Testis (tissue), 2 donors: ENCODE data around the gene PTPRT.

ENCODE experiments used
- CTCF ChIP-seq, 3 experiments: fragments of 450-650 bp in 2 of 3; fragments of 200-600 bp in 1 of 3; sonication (generic) in 1 of 3; IDR thresholded peaks; one replicate each; pipeline ENCODE4 v1.5.1; 2016 to 2019; ENCODE audit warnings: antibody characterized with exemption in 3 of 3, mild to moderate bottlenecking in 2 of 3, moderate library complexity in 1 of 3
- POLR2A ChIP-seq: fragments of 450-650 bp; IDR thresholded peaks from one replicate; pipeline ENCODE4 v1.6.1; 2017; ENCODE audit warnings: antibody characterized with exemption, mild to moderate bottlenecking, moderate library complexity

DNA sequence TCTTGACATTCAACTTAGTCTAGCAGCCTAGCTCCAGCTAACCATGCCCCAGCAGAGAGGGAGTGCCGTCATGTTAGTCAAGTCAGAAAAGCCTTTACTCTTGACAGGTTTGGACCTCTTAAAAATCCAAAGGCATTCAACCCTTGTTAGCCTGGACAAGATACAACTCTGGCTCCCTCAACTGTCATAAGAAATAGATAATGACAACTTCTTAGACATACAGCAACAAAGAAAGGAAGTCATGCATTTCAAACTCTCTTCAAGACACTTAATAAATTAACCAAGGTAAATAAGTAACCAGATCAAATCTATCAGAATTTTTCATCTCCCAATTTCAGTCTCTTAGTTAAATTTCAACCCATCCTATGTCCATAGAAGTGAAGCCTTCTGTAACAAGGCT lies 22.7 kb downstream of the PTPRT start:
- no peak for TF ChIP-seq CTCF (IDR thresholded peaks at IDR 0.05)
- TF ChIP-seq POLR2A, result no peak
